GM23248 (cell line): ENCODE measurements around the gene PRPS1. TPM values are rescaled to one million over a fixed set of nuclear protein-coding genes. Genes with fewer than 3 reads are reported as not detected.
A peak's percentile ranks its signal among the peaks of the same experiment; 100 is the strongest.
"Not testable (repeated sequence)": the region's sequence is repeated elsewhere in the genome, so short reads cannot be mapped to it uniquely, and the experiment has no call there.

Source experiments
- DNase-seq: peaks from one replicate; pipeline ENCODE4 v3.0.0-alpha.2; 2015
- H2AFZ ChIP-seq: fragments of 200-600 bp; sonication (generic); 2 replicates; pipeline ENCODE4 v1.6.1; 2016; ENCODE audit warnings: antibody characterized with exemption
- H3F3A ChIP-seq: fragments of 200-600 bp; sonication (generic); 2 replicates; pipeline ENCODE4 v1.6.1; 2016; ENCODE audit warnings: mild to moderate bottlenecking, antibody characterized with exemption, mixed run types; ENCODE audit not compliant: insufficient read depth
- H3K27ac ChIP-seq: fragments of 200-600 bp; sonication (generic); 2 replicates; pipeline ENCODE4 v1.5.1; 2016; ENCODE audit warnings: mild to moderate bottlenecking
- H3K27me3 ChIP-seq: fragments of 200-600 bp; sonication (generic); replicated peaks from 2 replicates; pipeline ENCODE4 v1.6.1; 2016; ENCODE audit warnings: mild to moderate bottlenecking; ENCODE audit not compliant: insufficient read depth
- H3K36me3 ChIP-seq: fragments of 200-600 bp; sonication (generic); 2 replicates; pipeline ENCODE4 v1.6.1; 2016; ENCODE audit warnings: low read depth, mild to moderate bottlenecking
- H3K4me1 ChIP-seq: fragments of 200-600 bp; sonication (generic); 2 replicates; pipeline ENCODE4 v1.6.1; 2016; ENCODE audit warnings: mild to moderate bottlenecking; ENCODE audit not compliant: insufficient read depth
- H3K4me2 ChIP-seq: fragments of 200-600 bp; sonication (generic); one replicate; pipeline ENCODE4 v1.6.1; 2016; ENCODE audit warnings: mild to moderate bottlenecking; ENCODE audit not compliant: unreplicated experiment
- H3K4me3 ChIP-seq: fragments of 200-600 bp; sonication (generic); 2 replicates; pipeline ENCODE4 v1.5.1; 2016; ENCODE audit warnings: mild to moderate bottlenecking
- H3K79me2 ChIP-seq: fragments of 200-600 bp; sonication (generic); 2 replicates; pipeline ENCODE4 v1.6.1; 2016; ENCODE audit warnings: mild to moderate bottlenecking; ENCODE audit not compliant: insufficient read depth
- H3K9ac ChIP-seq: fragments of 200-600 bp; sonication (generic); 2 replicates; pipeline ENCODE4 v1.6.1; 2016; ENCODE audit warnings: mild to moderate bottlenecking
- H3K9me2 ChIP-seq: fragments of 200-600 bp; sonication (generic); 2 replicates; pipeline ENCODE4 v1.6.1; 2016; ENCODE audit warnings: mixed run types, mild to moderate bottlenecking, moderate library complexity; ENCODE audit not compliant: insufficient read depth
- H3K9me3 ChIP-seq: fragments of 200-600 bp; sonication (generic); one replicate; pipeline ENCODE4 v1.6.1; 2017; ENCODE audit warnings: low read depth
- H4K20me1 ChIP-seq: fragments of 200-600 bp; sonication (generic); 2 replicates; pipeline ENCODE4 v1.6.0; 2016; ENCODE audit not compliant: insufficient read depth
- EZH2 ChIP-seq: fragments of 200-600 bp; sonication (generic); IDR thresholded peaks from 2 replicates; pipeline ENCODE4 v1.6.1; 2018; ENCODE audit warnings: antibody characterized with exemption, mild to moderate bottlenecking; ENCODE audit not compliant: insufficient read depth, poor library complexity, severe bottlenecking
- EZH2phosphoT487 ChIP-seq: fragments of 200-600 bp; sonication (generic); IDR thresholded peaks from 2 replicates; pipeline ENCODE4 v1.6.1; 2018; ENCODE audit warnings: antibody characterized with exemption, moderate library complexity, mild to moderate bottlenecking, low read depth; ENCODE audit not compliant: insufficient read depth
- WGBS, 2 experiments: methylation state at CpG; one replicate each; pipeline ENCODE4 v1.1.6; 2015 to 2017; ENCODE audit warnings: low lambda C conversion rate in 2 of 2, low coverage in 1 of 2; ENCODE audit errors: missing lambda C conversion rate in 2 of 2; 5-methylcytosine and 5-hydroxymethylcytosine counted together
- in situ Hi-C: fragments of 300-500 bp; cut with MboI; formaldehyde crosslinking; loops from 2 replicates; pipeline ENCODE4 v1.15.0; 2020
- polyA plus RNA-seq: library from polyadenylated mRNA; unstranded; fragments of >200 nt; fragmentation: Nextera tagmentation; extraction: Ambion mirVana; gene quantifications from 2 replicates; pipeline ENCODE4 v1.2.1, GENCODE V29; 2016
- total RNA-seq: library from RNA; depleted of rRNA; stranded (reverse); fragments of >200 nt; shearing (Covaris generic); gene quantifications from 2 replicates; pipeline ENCODE4 v1.2.3, GENCODE V29; 2014

The PRPS1 gene
- total and polyA plus RNA-seq, 2 experiments from 2014 or later, result 76.7 to 87.7 TPM

- no peaks in the 10 kb centered on the region for H3K9me2 ChIP-seq
- no peaks in the 10 kb centered on the region for H3F3A ChIP-seq
- no peak overlapping the region for H3K27ac ChIP-seq
- H3K9ac ChIP-seq, result no peak overlapping the region
- H4K20me1 ChIP-seq, result no peaks in the 10 kb centered on the region
- H2AFZ ChIP-seq, result no peak overlapping the region
- H3K4me3 ChIP-seq, result no peak overlapping the region
- in situ Hi-C loops, result loop anchor here (10.0 to 25.0 kb wide), 3 partner anchors 55 to 228 kb away; no protein-coding TSS in a partner anchor
- no peaks in the 10 kb centered on the region for H3K36me3 ChIP-seq
- 0 to 11% methylated on average over 1 of the region's 1 CpG for WGBS, 2 experiments
- peak; percentile 74 for DNase-seq
- no peak for TF ChIP-seq EZH2
- TF ChIP-seq EZH2phosphoT487, result no peak
- peaks cover 6% of the 10 kb centered on the region for H3K4me1 ChIP-seq
- no peaks in the 10 kb centered on the region for H3K79me2 ChIP-seq
- H3K27me3 ChIP-seq, result no peaks in the 10 kb centered on the region
- no peak overlapping the region for H3K4me2 ChIP-seq
- H3K9me3 ChIP-seq, result no peaks in the 10 kb centered on the region
Measured at GRCh38 chrX:107659768-107660167, 31.5 kb downstream of the PRPS1 start.

- WGBS, 2 experiments, result 71 to 73% methylated on average over 3 of the region's 3 CpGs
- no peak overlapping the region for H3K4me3 ChIP-seq
- in situ Hi-C loops, result loop anchor here (10.0 to 25.0 kb wide), 3 partner anchors 53 to 225 kb away; no protein-coding TSS in a partner anchor
Measured at GRCh38 chrX:107662145-107662544, 33.8 kb downstream of the PRPS1 start.

GRCh38 chrX:107662824-107663223 is 34.5 kb downstream of the PRPS1 start:
- H2AFZ ChIP-seq, result no peak overlapping the region
- no peaks in the 10 kb centered on the region for H3K9me3 ChIP-seq
- no peak for DNase-seq
- WGBS, 2 experiments, result 96% methylated on average over 5 of the region's 5 CpGs; no CpG with 5 or more reads in 1 of the 2 experiments
- no peak overlapping the region for H3K9ac ChIP-seq
- no peaks in the 10 kb centered on the region for H4K20me1 ChIP-seq
- H3K4me2 ChIP-seq, result no peak overlapping the region
- no peaks in the 10 kb centered on the region for H3K36me3 ChIP-seq
- H3K9me2 ChIP-seq, result no peaks in the 10 kb centered on the region
- no peaks in the 10 kb centered on the region for H3F3A ChIP-seq
- no peaks in the 10 kb centered on the region for H3K27me3 ChIP-seq
- H3K4me3 ChIP-seq, result no peak overlapping the region
- H3K27ac ChIP-seq, result no peak overlapping the region
- H3K79me2 ChIP-seq, result no peaks in the 10 kb centered on the region
- in situ Hi-C loops, result loop anchor here (10.0 to 25.0 kb wide), 3 partner anchors 52 to 224 kb away; no protein-coding TSS in a partner anchor
- no peaks in the 10 kb centered on the region for H3K4me1 ChIP-seq
- TF ChIP-seq EZH2phosphoT487 (no peak), EZH2 (no peak)

More at GRCh38 chrX:107662145-107662544, 33.8 kb downstream of the PRPS1 start:
- no peaks in the 10 kb centered on the region for H3K9me2 ChIP-seq
- H3K27me3 ChIP-seq, result no peaks in the 10 kb centered on the region
- no peaks in the 10 kb centered on the region for H4K20me1 ChIP-seq
- H2AFZ ChIP-seq, result no peak overlapping the region
- no peak for TF ChIP-seq EZH2phosphoT487
- H3K36me3 ChIP-seq, result no peaks in the 10 kb centered on the region
- H3K9me3 ChIP-seq, result no peaks in the 10 kb centered on the region
- no peaks in the 10 kb centered on the region for H3K79me2 ChIP-seq
- no peak overlapping the region for H3K4me2 ChIP-seq
- no peak overlapping the region for H3K27ac ChIP-seq
- DNase-seq, result no peak
- H3F3A ChIP-seq, result no peaks in the 10 kb centered on the region
- no peak overlapping the region for H3K9ac ChIP-seq
- H3K4me1 ChIP-seq, result no peaks in the 10 kb centered on the region

GRCh38 chrX:107666931-107667330 is 38.6 kb downstream of the PRPS1 start:
- no peaks in the 10 kb centered on the region for H3K27me3 ChIP-seq
- H4K20me1 ChIP-seq, result no peaks in the 10 kb centered on the region
- H3K4me3 ChIP-seq, result no peak overlapping the region
- H3K79me2 ChIP-seq, result no peaks in the 10 kb centered on the region
- TF ChIP-seq EZH2, result no peak
- TF ChIP-seq EZH2phosphoT487, result no peak
- H3K4me1 ChIP-seq, result no peaks in the 10 kb centered on the region
- in situ Hi-C loops, result loop anchor here (10.0 to 25.0 kb wide), 3 partner anchors 48 to 220 kb away; no protein-coding TSS in a partner anchor
- H3K27ac ChIP-seq, result no peak overlapping the region
- H3K4me2 ChIP-seq, result no peak overlapping the region
- H3K36me3 ChIP-seq, result no peaks in the 10 kb centered on the region
- no peaks in the 10 kb centered on the region for H3K9me2 ChIP-seq
- no peak for DNase-seq
- 82 to 89% methylated on average over 1 of the region's 1 CpG for WGBS, 2 experiments
- H3F3A ChIP-seq, result no peaks in the 10 kb centered on the region
- no peaks in the 10 kb centered on the region for H3K9me3 ChIP-seq
- H3K9ac ChIP-seq, result no peak overlapping the region
- H2AFZ ChIP-seq, result no peak overlapping the region

GRCh38 chrX:107667426-107667825 is 39.1 kb downstream of the PRPS1 start:
- no peaks in the 10 kb centered on the region for H3K27me3 ChIP-seq
- 86 to 90% methylated on average over 1 of the region's 1 CpG for WGBS, 2 experiments
- H3K79me2 ChIP-seq, result no peaks in the 10 kb centered on the region
- no peak overlapping the region for H3K27ac ChIP-seq
- no peaks in the 10 kb centered on the region for H3K9me2 ChIP-seq
- no peak overlapping the region for H3K4me3 ChIP-seq
- DNase-seq, result no peak
- H3K4me2 ChIP-seq, result no peak overlapping the region
- no peaks in the 10 kb centered on the region for H3K36me3 ChIP-seq
- no peaks in the 10 kb centered on the region for H3K9me3 ChIP-seq
- H3F3A ChIP-seq, result no peaks in the 10 kb centered on the region
- in situ Hi-C loops, result loop anchor here (10.0 to 25.0 kb wide), 3 partner anchors 47 to 220 kb away; no protein-coding TSS in a partner anchor
- H2AFZ ChIP-seq, result no peak overlapping the region
- TF ChIP-seq EZH2phosphoT487, result no peak
- TF ChIP-seq EZH2, result no peak
- H3K9ac ChIP-seq, result no peak overlapping the region
- no peaks in the 10 kb centered on the region for H3K4me1 ChIP-seq
- no peaks in the 10 kb centered on the region for H4K20me1 ChIP-seq

GRCh38 chrX:107668710-107669109 is 40.4 kb downstream of the PRPS1 start:
- not testable (repeated sequence) for H2AFZ ChIP-seq, H3K9ac ChIP-seq, H3K4me1 ChIP-seq, H3K9me2 ChIP-seq, DNase-seq, H3K27ac ChIP-seq, H3K27me3 ChIP-seq, H4K20me1 ChIP-seq, H3K4me3 ChIP-seq, H3K79me2 ChIP-seq, H3K4me2 ChIP-seq, H3K9me3 ChIP-seq, H3K36me3 ChIP-seq, H3F3A ChIP-seq
- in situ Hi-C loops, result loop anchor here (10.0 to 25.0 kb wide), 3 partner anchors 46 to 219 kb away; no protein-coding TSS in a partner anchor
- 61 to 71% methylated on average over 4 to 5 of the region's 5 CpGs for WGBS, 2 experiments
